Activated CD8-positive, alpha-beta memory T cell treated with anti-CD3 and anti-CD28 coated beads, Interleukin-2, amount 10 ng/mL, durations not matched to agents 7 days and 5 days (primary cell): ENCODE data around the gene SYDE2. TPM values are rescaled to one million over a fixed set of nuclear protein-coding genes. Genes with fewer than 3 reads are reported as not detected.
A peak's percentile ranks its signal among the peaks of the same experiment; 100 is the strongest.

ENCODE experiments used
- ATAC-seq: fragments of 150-1000 bp; cut with Tn5 transposase; one replicate; pipeline ENCODE4 v1.10.0; 2021; ENCODE audit warnings: moderate library complexity
- CTCF ChIA-PET: fragments of 350-600 bp; sonication (Branson Sonifier 250); formaldehyde crosslinking; loops from one replicate; lab custom pipeline; 2021; ENCODE audit warnings: antibody characterized with exemption; lab: Charles Lee
- DNase-seq: peaks from one replicate; pipeline ENCODE4 v3.0.0-alpha.2; 2020
- H3K27ac Mint-ChIP-seq: one replicate; pipeline ENCODE4 v1.8.0; 2021; ENCODE audit warnings: mild to moderate bottlenecking, mixed read lengths
- H3K27me3 Mint-ChIP-seq: one replicate; pipeline ENCODE4 v1.8.0; 2021; ENCODE audit warnings: mixed read lengths
- H3K36me3 Mint-ChIP-seq: one replicate; pipeline ENCODE4 v1.8.0; 2021; ENCODE audit warnings: mild to moderate bottlenecking, mixed read lengths
- H3K4me1 Mint-ChIP-seq: one replicate; pipeline ENCODE4 v1.8.0; 2021; ENCODE audit warnings: mixed read lengths
- H3K4me3 Mint-ChIP-seq: one replicate; pipeline ENCODE4 v1.8.0; 2021; ENCODE audit warnings: mild to moderate bottlenecking, moderate library complexity, mixed read lengths
- H3K9me3 Mint-ChIP-seq: one replicate; pipeline ENCODE4 v1.8.0; 2022; ENCODE audit warnings: low read depth, mixed read lengths
- microRNA-seq: library from miRNA; unstranded; fragments of <30 nt; microRNA quantifications from one replicate; pipeline ENCODE4 v1.2.0, GENCODE V29; 2022
- total RNA-seq, 2 experiments: library from RNA; stranded (reverse); gene quantifications; one replicate each; pipeline ENCODE4 v1.2.3, GENCODE V29; 2021

The SYDE2 gene
- total RNA-seq, 2 experiments from 2014 or later = 1.4 to 2.2 TPM

DNA sequence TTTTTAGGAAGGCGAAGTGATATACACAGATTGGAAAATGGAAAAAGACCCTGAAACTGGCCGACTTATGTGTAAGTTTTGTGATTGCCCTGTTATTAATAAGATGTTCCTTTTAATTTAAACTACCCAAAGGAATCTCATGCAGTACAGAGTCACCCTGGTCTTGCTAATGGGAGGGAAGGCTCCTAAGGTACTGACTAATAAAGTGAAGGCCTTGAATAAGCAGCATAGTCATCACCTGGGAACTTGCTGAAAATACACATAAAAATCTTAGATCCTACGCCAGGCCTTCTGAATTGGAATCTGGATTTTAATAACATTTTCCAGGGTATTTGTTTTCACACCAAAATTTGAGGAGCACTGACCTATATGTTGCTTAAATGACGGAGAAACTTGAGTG lies 79.1 kb downstream of the SYDE2 start:
- ATAC-seq (no peak), DNase-seq (no peak)
- no peak overlapping the region for H3K27ac Mint-ChIP-seq
- CTCF ChIA-PET = no interaction called here
- no peaks in the 10 kb centered on the region for H3K27me3 Mint-ChIP-seq
- H3K4me1 Mint-ChIP-seq = peaks cover 3% of the 10 kb centered on the region
- no peaks in the 10 kb centered on the region for H3K9me3 Mint-ChIP-seq
- no peak overlapping the region for H3K4me3 Mint-ChIP-seq
- H3K36me3 Mint-ChIP-seq = no peaks in the 10 kb centered on the region

DNA sequence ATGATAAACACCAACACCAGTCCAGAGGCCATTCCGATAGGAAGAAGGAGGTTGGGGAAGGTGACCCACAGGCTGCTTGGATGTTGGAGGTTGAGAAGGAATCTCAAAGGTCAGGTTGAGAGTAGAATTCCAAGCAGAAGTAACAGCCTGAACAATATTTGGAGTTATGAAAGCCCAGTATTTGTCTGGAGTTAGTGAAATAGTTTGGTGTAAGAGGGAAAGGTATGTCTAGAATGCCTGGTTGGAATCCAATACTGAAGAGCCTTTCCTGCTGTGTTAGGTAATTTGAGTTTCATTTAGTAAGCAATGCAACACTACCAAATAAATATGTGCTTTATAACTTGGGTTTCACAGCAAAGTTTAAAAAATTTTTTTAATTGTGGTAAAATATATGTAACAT lies 82.1 kb downstream of the SYDE2 start:
- CTCF ChIA-PET = interaction anchor here (0.6 kb wide), 1 partner anchor 21 kb away, joined by 3 read pairs; no protein-coding TSS in a partner anchor
- no peak for ATAC-seq
- Mint-ChIP-seq H3K9me3 (no peaks in the 10 kb centered on the region), H3K4me1 (peaks cover 5% of the 10 kb centered on the region), H3K36me3 (no peaks in the 10 kb centered on the region), H3K27ac (no peak overlapping the region), H3K4me3 (no peak overlapping the region), H3K27me3 (no peaks in the 10 kb centered on the region)
- DNase-seq = no peak

- H3K4me3 Mint-ChIP-seq = no peak overlapping the region
- ATAC-seq = peak; percentile 39
- H3K27ac Mint-ChIP-seq = no peak overlapping the region
- no peaks in the 10 kb centered on the region for H3K9me3 Mint-ChIP-seq
- CTCF ChIA-PET = no interaction called here
- peaks cover 5% of the 10 kb centered on the region for H3K4me1 Mint-ChIP-seq
- no peaks in the 10 kb centered on the region for H3K27me3 Mint-ChIP-seq
- H3K36me3 Mint-ChIP-seq = no peaks in the 10 kb centered on the region
- no peak for DNase-seq
These were observed 84.0 kb downstream of the SYDE2 start for GRCh38 chr1:85116856-85117255.

DNA sequence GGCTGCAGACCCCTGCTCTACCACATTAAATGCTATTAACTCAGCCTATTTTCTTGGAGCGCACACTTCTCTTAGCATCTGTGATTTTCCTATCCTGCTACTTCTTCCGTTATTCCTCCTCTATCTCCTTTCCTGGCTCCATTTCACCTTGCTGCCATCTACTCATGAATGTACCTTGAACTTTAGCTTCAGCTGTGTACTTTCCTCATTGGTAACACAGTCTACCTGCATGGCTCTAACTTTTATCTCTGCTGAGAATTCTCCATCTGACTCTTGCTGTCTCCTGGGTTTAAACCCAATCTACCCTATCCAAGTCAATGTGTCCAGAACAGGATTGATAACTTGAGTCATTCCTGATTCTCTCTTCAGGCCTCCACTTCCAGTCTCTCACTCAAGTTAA lies 84.9 kb downstream of the SYDE2 start:
- no peak overlapping the region for H3K27ac Mint-ChIP-seq
- H3K36me3 Mint-ChIP-seq = no peaks in the 10 kb centered on the region
- DNase-seq = no peak

DNA sequence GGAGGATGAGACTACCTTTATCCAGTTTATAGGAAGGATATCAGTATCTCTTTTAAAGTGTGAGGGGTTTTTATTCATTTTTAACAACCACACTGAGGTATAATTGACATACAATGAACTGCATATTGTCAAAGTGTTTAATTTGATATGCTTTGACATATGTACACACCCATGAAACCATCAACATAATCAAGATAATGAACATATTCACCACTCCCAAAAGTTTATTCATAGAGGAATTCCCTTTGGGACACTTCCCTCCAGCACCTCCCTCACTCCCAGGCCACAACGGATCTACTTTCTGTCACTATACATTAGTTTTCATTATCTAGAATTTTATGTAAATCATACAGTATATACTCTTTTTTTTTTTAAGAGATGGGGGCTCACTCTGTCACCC lies 89.1 kb downstream of the SYDE2 start:
- ATAC-seq = no peak
- no peaks in the 10 kb centered on the region for H3K36me3 Mint-ChIP-seq
- peaks cover 2% of the 10 kb centered on the region for H3K4me1 Mint-ChIP-seq
- no peak overlapping the region for H3K27ac Mint-ChIP-seq
- H3K9me3 Mint-ChIP-seq = no peaks in the 10 kb centered on the region
- peaks cover 2% of the 10 kb centered on the region for H3K27me3 Mint-ChIP-seq
- DNase-seq = no peak
- CTCF ChIA-PET = no interaction called here
- H3K4me3 Mint-ChIP-seq = no peak overlapping the region

More for the DNA sequence above, 84.9 kb downstream of the SYDE2 start:
- no peak for ATAC-seq
- Mint-ChIP-seq H3K4me3 (no peak overlapping the region), H3K9me3 (no peaks in the 10 kb centered on the region), H3K4me1 (peaks cover 5% of the 10 kb centered on the region), H3K27me3 (no peaks in the 10 kb centered on the region)
- CTCF ChIA-PET = no interaction called here

- no peaks in the 10 kb centered on the region for H3K9me3 Mint-ChIP-seq
- H3K36me3 Mint-ChIP-seq = no peaks in the 10 kb centered on the region
- CTCF ChIA-PET = interaction anchor here (0.8 to 4.1 kb wide), 11 partner anchors 87 to 165 kb away, joined by 3 to 29 read pairs (median 4); partner anchors contain the start of gene C1orf52
- ATAC-seq = peak; percentile 82
- no peaks in the 10 kb centered on the region for H3K4me1 Mint-ChIP-seq
- no peak overlapping the region for H3K27ac Mint-ChIP-seq
- no peak overlapping the region for H3K4me3 Mint-ChIP-seq
- peaks cover 2% of the 10 kb centered on the region for H3K27me3 Mint-ChIP-seq
- peak; percentile 58 for DNase-seq
These were observed 91.3 kb downstream of the SYDE2 start for GRCh38 chr1:85109475-85109874.

Small RNAs within 50 kb of the gene (microRNA-seq; reads per million reads assigned to microRNA genes)
- gene MIR4423 = 3.0 reads per million

Other genes starting within 250 kb of the SYDE2 start
- gene MCOLN2, start 203.9 kb downstream of the SYDE2 start, total RNA-seq = 10 to 100 TPM; 51.8 to 60.6 TPM
- gene MCOLN3, start 152.5 kb downstream of the SYDE2 start, total RNA-seq = 1 to 10 TPM; 1.1 to 2.2 TPM
- gene C1orf52, start 58.6 kb upstream of the SYDE2 start, total RNA-seq = 10 to 100 TPM; 23.5 to 28.7 TPM
- 10 to 100 TPM; 23.9 to 26.9 TPM for gene BCL10, start 75.6 kb upstream of the SYDE2 start, total RNA-seq